Stimulated activated CD4-positive, alpha-beta T cell treated with anti-CD3 and anti-CD28 coated beads, Interleukin-2, amount 100 ng/mL, for 48 hours (primary cell): ENCODE results near the gene PCSK2.

Source experiments
- DNase-seq, 2 donors: peaks; one replicate each; pipeline ENCODE4 v3.0.0-alpha.2; 2020

Gene PCSK2

GRCh38 chr20:17406051-17406590 lies 179.3 kb downstream of the PCSK2 start:
- no peak for DNase-seq

GRCh38 chr20:17407550-17407949 lies 180.7 kb downstream of the PCSK2 start:
- DNase-seq: no peak

GRCh38 chr20:17417225-17417624 lies 190.4 kb downstream of the PCSK2 start:
- DNase-seq: no peak

- no peak for DNase-seq
Observed at GRCh38 chr20:17418737-17419136, 191.9 kb downstream of the PCSK2 start.

GRCh38 chr20:17419479-17420041 lies 192.7 kb downstream of the PCSK2 start:
- no peak for DNase-seq

- DNase-seq: no peak
Observed at GRCh38 chr20:17421493-17421892, 194.7 kb downstream of the PCSK2 start.

GRCh38 chr20:17423782-17424181 lies 196.9 kb downstream of the PCSK2 start:
- no peak for DNase-seq

GRCh38 chr20:17427638-17428037 lies 200.8 kb downstream of the PCSK2 start:
- no peak for DNase-seq

GRCh38 chr20:17430125-17430950 lies 203.5 kb downstream of the PCSK2 start:
- DNase-seq: no peak

- peak; percentile 43 to 57 for DNase-seq
Observed at GRCh38 chr20:17431621-17432364, 205.0 kb downstream of the PCSK2 start.

- no peak for DNase-seq
Observed at GRCh38 chr20:17436664-17437063, 209.8 kb downstream of the PCSK2 start.

- no peak for DNase-seq
Observed at GRCh38 chr20:17437251-17437650, 210.4 kb downstream of the PCSK2 start.

- no peak for DNase-seq
Observed at GRCh38 chr20:17438436-17439039, 211.7 kb downstream of the PCSK2 start.

GRCh38 chr20:17439616-17440296 lies 212.9 kb downstream of the PCSK2 start:
- DNase-seq: no peak

GRCh38 chr20:17441745-17442144 lies 214.9 kb downstream of the PCSK2 start:
- no peak for DNase-seq

GRCh38 chr20:17442588-17442987 lies 215.7 kb downstream of the PCSK2 start:
- no peak for DNase-seq

GRCh38 chr20:17443131-17443858 lies 216.5 kb downstream of the PCSK2 start:
- DNase-seq: no peak

GRCh38 chr20:17444091-17444490 lies 217.3 kb downstream of the PCSK2 start:
- DNase-seq: no peak

- DNase-seq: no peak
Observed at GRCh38 chr20:17445543-17445942, 218.7 kb downstream of the PCSK2 start.

GRCh38 chr20:17446171-17446570 lies 219.3 kb downstream of the PCSK2 start:
- no peak for DNase-seq

GRCh38 chr20:17448071-17448470 lies 221.2 kb downstream of the PCSK2 start:
- DNase-seq: no peak

GRCh38 chr20:17449031-17449430 lies 222.2 kb downstream of the PCSK2 start:
- no peak for DNase-seq
